GM19452 (cell line): Measurements from ENCODE around the gene ELL.

Experiments used
- ATAC-seq: cut with Tn5 transposase; IDR thresholded peaks from one replicate; pipeline ENCODE4 v1.9.1; 2021; ENCODE audit not compliant: unreplicated experiment

ELL gene

DNA sequence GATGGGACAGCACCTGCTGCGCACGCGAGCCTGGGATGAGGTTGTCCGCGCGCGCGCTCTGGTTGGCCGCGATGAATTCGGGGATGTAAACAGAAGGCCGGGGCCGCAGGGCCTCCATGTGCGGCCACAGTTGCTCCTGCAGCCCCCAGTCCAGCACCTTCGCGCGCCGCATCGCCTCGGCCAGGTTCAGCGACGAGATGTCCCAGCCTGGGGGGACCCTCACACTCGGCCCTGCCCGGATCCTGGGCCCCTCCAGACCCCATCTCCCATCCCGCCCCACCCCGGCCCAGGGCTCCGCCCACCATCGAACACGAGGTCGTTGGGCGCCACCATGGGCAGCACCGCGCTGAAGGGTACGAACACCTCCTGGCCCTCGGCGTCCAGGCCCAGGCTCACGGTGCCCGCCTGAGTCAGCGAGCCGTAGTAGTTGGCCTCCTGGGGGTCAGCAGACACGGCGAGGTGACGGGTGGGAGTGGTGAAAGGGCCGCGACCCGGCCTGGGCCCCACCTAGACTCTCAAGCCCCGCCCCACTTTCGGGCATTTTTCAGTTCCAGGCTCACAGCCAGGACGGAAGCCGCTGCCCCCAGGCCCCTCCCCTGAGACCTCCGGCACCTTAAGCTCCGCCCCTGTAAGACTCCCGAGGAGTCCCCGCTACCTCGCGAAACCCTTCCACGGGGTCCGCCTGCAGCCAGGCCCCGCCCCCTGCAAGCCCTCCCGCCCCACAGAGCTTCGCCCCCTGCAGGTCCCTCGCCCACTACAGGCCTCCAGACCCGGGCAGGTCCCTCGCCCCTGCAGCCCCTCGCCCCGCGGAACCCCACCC is 85.0 kb downstream of the ELL start:
- peak; percentile 46 for ATAC-seq

DNA sequence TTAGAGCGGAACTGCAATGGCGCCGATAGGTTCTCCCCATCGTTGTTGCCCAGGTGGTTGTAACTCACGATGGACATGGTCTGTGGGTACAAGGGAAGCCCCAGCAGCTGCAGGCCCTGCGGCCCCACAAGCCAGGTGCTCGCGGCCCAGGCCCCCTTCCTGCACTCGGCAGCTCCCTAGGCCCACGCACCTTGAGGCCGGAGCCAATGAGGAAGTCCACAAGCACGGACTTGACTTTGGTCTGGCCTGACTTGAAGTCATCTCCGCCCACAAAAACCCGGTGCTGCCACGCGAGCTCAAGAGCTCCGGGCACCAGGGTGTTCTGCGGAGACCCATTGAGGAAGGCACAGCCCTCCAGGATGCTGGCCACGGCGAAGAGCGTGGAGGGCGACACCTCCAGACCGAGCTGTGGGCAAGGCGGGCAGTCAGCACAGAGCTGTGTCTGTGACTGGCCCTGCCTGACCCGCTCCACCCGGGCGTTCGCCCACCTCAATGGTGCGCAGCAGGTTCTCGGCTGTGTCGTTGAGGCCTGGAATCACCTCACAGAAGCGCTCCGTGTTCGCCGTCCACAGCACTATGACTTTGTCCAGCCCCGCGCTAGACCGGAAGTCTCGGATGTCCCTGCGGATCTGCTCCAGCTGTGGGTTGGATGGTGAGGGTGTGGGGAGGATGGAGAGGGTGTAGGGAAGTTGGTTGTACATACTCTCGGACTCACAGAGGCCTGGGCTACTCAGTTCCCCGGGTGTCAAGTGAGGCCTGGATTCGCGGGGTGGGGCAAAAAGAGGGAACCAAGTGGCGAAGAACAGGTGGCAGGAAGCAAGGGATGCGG is 85.8 kb downstream of the ELL start:
- ATAC-seq = no peak

DNA sequence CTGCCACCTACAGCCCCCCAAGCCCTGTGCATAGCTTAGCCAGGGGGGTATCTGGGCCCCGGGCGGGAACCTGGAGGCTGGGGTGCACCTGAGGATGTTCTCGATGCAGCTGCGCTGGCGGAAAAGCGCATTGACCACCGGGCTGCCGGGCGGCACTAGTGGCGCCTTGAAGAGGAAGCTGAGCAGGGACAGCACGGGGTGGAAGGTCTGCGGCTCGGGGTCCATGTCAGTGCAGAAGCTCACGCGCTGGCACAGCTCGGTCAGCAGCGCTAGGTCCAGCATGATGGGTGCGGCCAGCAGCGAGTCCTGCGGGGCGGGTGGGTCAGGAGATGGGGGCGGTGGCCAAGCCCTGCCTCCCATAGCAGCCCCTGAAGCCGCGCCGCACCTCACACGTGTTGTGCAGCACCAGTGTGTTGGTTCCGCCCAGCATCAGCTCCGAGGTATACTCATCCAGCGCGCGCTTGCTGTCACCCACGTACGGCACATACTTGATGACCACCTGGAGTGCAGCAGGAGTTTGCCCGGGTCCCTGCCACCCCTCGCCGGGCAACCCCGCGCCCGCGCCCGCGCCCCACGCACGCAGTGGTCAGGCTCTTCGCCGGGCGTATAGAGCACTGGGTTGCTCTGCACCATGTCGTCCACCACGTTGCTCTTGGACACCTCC is 86.6 kb downstream of the ELL start:
- no peak for ATAC-seq

DNA sequence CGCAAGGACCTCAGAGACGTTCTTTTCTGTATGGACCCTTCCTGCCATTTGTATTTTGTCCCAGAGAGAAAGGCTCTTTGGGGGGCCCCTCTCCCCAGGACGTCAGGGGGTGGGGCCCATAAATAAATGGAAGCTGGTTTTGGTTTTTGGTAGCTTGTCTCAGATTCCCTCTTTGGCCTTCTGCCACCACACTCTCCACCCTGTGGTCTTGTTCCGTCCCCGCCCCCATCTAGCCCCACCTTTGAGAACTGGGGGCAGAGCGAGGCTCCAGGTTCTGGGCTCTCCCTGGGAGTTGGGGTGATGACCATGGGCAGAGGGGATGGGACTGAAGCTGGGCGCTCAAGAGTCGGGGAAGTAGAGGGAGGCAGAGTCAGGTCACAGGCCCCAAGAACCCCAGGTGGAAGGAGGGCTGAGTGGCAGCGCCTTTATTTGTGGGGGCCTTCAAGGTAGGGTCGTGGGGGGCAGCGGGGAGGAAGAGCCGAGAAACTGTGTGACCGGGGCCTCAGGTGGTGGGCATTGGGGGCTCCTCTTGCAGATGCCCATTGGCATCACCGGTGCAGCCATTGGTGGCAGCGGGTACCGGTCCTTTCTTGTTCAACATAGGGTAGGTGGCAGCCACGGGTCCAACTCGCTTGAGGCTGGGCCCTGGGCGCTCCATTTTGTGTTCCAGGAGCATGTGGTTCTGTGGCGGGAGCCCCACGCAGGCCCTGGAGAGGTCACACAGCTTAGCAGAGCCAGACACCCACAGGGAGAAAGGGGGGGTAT is 87.3 kb downstream of the ELL start:
- ATAC-seq = no peak

DNA sequence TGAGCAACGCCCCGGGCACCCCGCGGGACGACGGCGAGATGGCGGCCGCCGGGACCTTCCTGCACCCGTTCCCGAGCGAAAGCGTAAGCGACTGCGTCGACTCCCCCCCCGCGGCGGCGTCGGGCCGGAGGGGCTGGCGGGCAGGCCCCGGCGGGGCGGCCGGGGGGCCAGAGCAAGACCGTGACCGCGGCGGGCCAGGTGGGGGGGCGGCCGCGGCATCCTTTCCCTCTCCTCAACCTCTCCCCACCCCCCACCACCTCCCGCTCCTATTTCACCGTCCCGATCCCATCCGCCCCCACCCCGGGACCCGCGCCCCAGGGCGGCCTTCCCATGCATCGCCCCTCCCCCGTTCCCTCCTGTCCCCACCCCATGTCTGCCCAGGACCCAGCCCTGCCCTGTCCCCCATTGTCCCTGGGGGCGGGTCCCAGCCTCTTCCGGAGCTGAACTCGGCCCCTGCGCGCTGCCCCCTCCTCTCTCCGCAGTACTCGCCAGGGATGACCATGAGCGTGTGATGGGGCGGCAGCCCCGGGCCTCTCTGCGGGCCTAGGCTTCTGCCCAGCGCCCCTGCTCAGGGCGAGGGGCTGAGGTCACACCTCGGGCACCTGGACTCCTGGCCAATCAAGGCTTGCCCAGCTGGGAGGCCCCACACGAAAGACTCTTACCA is 88.0 kb downstream of the ELL start:
- ATAC-seq = no peak

DNA sequence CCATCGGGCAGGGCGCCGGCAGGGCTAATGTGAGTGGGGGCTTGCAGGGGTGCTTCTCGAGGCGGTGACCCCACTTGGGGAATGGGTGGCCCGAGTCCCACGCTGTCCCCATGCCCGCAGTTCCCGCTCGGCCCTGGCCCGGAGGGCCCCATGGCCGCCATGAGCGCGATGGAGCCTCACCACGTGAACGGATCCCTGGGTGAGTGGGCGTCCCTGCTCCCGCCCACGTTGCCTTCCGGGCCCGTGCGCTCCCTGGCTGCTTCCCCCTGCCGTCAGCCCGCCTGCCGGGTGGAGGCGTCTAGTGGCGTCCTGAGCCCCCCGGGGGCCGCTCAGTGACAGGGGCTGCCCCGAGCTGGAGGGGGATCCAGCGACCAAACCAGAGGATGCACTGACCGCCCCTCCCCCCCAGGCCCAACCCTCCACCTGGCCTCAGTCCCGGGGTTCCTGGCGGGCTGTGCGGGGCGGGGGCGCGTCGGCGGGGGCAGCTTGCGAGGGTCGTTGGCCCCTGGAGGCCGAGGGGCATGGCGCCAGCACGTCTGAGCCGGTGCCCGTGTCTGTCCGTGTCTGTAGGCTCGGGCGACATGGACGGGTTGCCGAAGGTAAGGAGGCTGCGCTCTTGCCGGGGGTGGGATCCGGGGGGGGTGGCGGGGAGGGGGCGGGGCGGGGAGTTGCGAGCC is 88.7 kb downstream of the ELL start:
- ATAC-seq = no peak

DNA sequence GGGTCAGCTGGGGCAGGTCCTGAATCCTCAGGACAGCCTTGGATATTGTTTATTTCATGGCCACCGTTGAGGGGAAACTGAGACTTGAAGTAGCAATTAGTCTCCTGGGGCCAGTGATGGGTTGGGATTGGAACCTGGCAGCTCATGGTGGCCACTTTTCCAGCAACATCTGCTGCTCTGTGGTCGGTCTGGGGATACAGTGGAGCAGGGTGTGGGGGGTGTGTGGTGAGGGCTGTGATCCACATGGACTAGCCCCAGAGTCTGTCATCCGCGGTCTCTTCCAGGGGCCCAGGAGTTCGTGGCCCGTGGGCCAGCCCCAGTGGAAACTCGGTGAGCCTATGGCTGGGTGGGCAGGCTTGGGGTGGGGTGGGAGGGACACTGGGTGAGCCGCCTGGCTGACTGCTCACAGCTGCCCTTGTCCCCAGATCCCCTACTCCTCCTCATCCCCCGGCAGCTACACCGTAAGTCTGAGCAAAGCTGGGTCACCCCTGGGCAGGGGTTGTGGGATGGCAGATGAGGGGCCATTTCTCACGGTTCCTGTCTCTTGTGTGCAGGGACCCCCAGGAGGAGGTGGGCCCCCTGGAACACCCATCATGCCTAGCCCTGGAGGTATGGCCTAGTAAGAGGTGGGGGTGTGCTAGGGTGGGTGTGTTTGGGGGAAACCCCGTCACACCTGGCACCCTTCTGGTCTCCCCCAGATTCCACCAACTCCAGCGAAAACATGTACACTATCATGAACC is 89.4 kb downstream of the ELL start:
- ATAC-seq = no peak

DNA sequence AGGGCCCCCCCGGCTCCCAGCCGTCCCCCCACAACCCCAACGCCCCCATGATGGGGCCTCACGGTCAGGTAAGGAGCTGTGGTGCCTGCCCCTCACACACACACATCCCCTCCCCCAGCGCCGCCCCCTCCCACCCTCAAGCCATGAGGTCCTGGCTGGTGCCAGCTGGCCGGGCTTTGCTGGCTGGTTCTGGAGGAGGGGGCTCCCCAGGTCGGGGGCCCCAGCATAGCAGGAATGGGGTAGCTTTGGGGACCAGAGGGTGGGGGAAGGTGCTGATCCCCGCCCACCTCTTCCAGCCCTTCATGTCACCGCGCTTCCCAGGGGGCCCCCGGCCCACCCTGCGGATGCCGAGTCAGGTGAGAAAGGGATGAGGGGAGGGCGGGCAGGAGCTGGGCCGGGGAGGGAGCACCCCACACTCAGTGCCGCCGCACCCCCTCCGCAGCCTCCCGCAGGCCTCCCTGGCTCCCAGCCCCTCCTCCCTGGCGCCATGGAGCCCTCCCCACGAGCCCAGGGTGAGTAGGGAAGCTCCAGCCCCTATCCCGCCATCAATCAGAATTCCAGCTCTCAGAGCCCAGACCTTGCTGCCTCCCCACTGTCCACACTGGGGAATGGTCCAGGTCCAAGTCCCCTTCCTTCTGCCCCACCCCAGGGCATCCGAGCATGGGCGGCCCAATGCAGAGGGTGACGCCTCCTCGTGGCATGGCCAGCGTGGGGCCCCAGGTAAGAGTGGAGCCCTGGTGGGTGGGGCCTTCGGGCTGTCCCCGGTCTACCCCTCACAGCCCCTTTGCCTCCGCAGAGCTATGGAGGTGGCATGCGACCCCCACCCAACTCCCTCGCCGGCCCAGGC is 90.3 kb downstream of the ELL start:
- ATAC-seq = no peak

DNA sequence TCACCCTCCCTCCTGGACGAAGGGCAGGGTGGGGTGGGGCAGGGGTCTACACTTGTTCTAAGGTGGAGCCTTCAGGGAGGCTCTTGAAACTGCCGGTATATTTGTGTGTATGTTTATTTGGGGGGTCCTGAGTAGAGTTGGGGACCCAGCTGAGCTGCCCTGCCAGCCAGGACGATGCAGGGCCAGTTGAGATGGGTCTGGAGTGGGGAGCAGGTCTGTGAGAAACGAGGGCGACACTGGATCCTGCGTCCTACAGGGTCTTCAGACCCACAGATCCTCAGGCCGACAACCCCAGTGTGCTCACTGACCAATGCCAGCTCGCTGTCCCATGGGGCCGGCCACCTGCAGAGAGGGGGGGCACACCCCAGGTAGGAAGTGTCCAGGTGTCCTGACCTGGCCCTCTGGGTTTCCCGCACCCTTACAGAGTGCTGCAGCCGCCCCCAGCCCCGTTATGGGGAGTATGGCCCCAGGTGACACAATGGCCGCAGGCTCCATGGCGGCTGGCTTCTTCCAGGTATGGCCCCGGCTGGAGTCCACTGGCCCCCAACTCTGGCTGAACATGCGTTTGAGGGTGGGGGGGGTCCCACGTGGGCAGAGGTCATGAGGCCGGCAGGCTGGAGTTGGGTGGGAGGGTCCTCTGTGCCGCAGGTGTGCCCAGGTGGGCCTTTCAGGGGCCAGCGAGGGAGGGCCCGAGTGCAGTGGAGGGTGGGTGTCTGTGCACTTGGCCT is 91.3 kb downstream of the ELL start:
- no peak for ATAC-seq

DNA sequence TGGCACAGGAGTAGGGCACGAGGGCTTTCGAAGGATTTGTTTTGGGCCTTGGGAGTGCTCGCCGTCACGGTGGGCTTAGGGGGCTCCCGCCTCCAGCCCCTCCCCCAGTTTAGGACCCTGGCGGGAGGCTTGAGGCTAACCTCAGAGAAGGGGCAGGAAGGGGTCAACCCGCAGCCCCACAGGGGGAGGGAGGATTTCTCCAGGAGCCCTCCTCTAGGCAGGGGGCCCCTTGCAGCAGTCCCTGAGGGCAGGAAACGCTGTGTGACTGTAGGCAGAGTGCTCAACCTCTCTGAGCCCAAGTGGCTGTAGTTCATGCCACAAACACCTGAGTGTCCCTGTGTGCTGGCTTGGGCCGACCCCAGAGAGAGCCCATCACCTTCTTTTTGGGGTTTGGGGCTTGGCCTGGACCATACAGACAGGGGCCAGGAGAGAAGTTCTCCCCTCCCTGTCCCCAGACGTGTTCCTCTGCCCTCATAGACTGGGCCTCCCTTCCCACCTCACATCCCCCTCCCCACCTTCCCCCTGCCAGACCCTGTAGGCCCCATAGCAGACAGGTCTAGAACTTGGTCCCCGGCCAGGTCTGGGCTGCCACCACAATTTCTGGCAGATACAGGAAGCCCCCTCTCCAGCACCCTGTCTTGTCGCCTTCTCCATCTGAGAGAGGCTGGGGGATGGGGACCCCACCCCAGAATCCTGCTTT is 92.0 kb downstream of the ELL start:
- no peak for ATAC-seq

DNA sequence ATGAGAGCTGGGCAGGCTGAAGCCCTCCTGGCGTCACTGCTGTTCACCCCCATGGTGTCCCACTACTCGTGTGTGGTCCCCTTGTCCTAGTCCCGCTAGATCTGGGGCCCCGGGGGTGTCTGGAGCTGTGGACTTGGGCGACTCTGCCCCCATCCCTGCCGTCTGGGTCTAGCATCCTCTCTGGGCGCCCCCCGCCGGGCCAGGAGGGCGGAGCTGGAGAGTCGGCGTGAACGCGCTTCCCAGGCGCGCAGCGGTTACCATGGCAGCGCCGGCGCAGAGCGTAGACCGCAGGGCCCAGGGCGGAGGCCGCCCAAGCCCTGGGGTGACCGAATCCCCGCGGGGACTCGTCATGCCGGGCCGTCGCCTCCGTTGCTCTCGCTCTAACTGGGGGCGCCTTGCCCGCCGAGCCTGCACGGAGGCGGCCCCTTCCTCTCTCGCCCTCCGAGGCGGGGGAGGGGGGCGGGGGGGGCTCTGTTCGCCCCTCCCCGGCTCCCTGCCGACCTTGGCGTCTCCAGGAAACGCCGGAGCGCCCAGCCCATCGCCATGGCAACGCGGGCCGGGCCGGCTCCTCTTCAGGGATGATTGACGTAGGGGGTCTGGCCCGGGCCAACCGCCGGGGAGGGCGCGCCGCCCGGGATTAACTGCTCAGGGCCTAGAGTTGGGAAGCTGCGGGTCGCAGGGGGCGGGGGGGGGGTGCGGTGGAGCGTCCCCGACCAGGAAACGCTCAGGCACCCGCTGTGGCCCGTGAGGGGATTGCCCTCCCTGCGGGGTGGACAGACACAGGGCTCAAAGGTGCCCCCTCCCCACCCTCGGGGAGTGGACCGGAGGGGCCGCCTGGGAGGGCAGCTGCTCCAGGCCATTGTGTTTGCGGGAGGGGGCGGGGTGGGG is 92.8 kb downstream of the ELL start:
- peak; percentile 71 for ATAC-seq

DNA sequence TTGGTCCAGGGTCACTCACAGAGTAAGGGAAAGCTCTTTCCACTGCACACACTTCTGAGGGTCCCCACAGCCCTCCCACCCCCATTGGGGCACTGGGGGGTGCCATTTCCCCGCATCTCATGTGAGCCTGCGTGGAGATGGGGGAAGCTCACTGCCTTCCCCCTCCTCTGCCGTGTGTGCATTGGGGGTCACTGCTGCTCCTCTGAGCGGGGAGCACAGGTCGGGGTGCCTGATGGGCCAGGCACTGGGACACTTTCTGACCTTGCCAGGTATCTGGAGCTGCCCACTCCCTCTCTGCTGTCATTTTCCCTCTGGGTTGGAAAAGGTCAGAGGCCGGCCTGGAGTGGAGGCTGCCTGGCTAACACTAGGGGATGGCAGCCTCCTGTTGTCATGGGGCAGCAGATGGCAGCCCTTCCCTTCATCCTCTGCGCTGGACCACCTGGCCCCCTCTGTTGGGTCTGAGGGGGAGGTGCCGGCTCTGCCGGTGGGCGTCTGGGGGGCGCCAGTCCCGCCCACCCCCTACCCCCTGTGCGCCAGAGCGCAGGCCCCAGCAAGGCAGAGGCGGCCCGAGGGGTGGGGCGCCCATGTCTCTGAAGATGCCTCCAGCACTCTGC is 93.6 kb downstream of the ELL start:
- ATAC-seq = no peak

DNA sequence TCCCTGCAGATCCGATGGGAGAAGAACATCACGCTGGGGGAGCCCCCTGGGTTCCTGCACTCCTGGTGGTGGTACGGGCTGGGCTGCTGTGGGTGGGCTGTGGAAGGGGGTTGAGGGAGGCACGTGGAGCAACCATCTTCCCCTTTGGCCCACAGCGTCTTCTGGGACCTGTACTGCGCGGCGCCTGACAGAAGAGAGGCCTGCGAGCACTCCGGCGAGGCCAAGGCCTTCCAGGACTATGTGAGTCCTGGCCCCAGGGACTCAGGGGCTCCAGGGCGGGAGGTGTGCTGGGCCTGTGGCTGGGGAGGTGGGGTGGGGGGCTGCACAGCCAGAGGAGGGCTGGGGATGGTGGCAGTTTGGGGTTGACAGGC is 94.1 kb downstream of the ELL start:
- ATAC-seq = no peak

DNA sequence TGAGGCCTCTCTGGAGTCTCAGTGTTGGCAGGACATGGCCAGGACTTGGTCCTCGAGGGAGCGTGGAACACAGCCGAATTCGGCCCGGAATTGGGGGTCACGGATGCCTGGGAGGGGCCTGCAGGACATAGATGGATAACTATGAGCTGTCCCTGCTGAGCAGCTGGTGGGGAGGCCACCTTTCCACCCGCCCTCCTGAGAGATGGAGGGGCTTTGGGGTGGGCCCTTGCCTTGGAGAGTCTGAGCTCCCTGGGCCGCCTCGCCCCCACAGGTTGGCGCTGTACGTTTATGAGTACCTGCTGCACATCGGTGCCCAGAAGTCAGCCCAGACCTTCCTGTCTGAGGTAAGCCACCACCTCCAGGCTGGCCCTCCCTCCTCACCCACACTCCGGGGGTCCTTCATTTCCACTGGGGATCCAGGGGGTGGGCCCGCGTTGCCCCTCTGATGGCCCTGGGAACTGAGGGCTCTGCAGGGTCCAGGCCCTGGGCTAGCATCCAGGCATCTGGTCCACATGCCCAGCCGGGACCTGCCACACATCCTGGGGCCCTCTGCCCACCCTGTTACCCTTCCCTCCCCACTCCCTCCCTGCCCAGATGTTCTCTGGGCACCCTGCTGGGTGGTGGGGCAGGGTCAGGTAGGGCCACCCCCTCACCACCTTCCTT is 94.7 kb downstream of the ELL start:
- no peak for ATAC-seq

DNA sequence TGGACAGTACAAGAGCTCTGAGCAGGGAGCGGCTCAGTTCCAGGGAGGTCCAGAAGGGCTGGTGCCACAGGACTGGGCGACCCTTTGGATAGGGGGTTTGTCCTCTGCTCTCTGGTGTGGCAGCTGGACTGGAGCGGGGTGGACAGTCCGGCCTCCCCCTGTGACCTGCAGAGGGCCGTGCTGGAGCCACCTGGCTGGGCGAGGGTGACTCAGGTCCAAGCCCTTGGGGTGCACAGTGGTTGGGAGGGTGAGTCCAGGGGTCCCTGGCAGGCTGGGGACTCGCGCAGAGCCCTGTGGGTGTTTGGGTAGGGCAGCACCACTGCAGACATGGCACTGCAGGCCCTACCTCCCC is 95.5 kb downstream of the ELL start:
- no peak for ATAC-seq
